ENCODE results near the gene COL17A1.

COL17A1 gene

GRCh38 chr10:104054430-104054829 is 31.2 kb downstream of the COL17A1 start:
- Histone ChIP-seq H3K36me3 (ENCODE audit: control insufficient read depth, insufficient read depth, low read length) (no peaks in the 10 kb centered on the region), H3K27me3 (ENCODE audit: control insufficient read depth, insufficient read depth, low read length) (no peaks in the 10 kb centered on the region), H3K27ac (ENCODE audit: low read length) (no peak overlapping the region), H3K9me3 (ENCODE audit: control insufficient read depth, insufficient read depth, low read length) (no peaks in the 10 kb centered on the region), H3K4me1 (ENCODE audit: control insufficient read depth, insufficient read depth, low read length) (peaks cover under 1% of the 10 kb centered on the region; the same call in 1 of the 2 replicates), H3K4me3 (ENCODE audit: low read length) (no peak overlapping the region)
- WGBS (ENCODE audit: insufficient coverage, insufficient read length): no CpG with 5 or more reads among the region's 8 CpGs
- DNase-seq (ENCODE audit: low read depth, low spot score): no peak

DNA sequence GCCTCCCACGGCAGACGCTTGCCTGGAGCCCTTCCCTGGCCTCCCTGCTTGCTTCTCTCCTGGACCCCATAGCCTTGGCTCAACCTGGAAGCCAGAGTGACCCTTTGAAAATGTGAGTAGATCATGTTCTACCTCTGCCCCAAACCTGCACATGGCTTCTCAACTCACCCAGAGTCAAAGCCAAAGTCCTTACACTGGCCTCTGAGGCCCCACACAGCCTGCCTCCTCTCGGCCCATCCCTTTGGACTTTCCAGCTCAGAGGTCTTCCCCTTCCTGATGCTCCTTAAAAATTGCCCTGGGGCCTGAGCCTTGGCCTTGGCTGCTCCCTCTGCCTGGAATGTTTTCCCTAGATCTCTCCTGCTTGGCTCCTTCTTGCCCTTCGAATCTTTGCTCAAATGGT is 32.5 kb downstream of the COL17A1 start:
- H3K27ac ChIP-seq (ENCODE audit: low read length): no peak overlapping the region
- H3K36me3 ChIP-seq (ENCODE audit: control insufficient read depth, insufficient read depth, low read length): no peaks in the 10 kb centered on the region
- H3K4me3 ChIP-seq (ENCODE audit: low read length): no peak overlapping the region
- H3K27me3 ChIP-seq (ENCODE audit: control insufficient read depth, insufficient read depth, low read length): no peaks in the 10 kb centered on the region
- H3K9me3 ChIP-seq (ENCODE audit: control insufficient read depth, insufficient read depth, low read length): no peaks in the 10 kb centered on the region
- WGBS (ENCODE audit: insufficient coverage, insufficient read length): no CpG with 5 or more reads among the region's 4 CpGs
- no peaks in the 10 kb centered on the region for H3K4me1 ChIP-seq (ENCODE audit: control insufficient read depth, insufficient read depth, low read length)
- DNase-seq (ENCODE audit: low read depth, low spot score): no peak

DNA sequence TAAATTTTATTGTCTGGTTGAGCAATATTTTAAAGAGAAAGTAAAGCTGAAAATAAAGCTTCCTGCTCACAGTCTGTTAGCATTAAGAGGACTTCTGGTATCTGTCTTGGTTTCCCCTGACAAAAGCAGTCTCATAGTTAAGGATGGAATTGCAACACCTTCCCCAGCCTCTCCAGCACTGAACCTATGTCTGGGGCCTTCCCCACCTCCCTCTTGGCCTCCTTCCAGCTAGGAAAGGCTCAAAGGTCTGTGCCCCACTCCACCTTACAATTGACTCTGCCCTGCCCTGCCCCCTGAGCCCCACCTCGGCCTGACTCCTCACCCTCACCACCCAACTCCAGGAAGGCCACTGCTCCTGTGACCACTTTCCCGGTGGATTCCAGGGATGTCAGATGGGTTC is 33.2 kb downstream of the COL17A1 start:
- no peaks in the 10 kb centered on the region for H3K27me3 ChIP-seq (ENCODE audit: control insufficient read depth, insufficient read depth, low read length)
- H3K36me3 ChIP-seq (ENCODE audit: control insufficient read depth, insufficient read depth, low read length): no peaks in the 10 kb centered on the region
- no CpG with 5 or more reads among the region's 2 CpGs for WGBS (ENCODE audit: insufficient coverage, insufficient read length)
- no peak overlapping the region for H3K4me3 ChIP-seq (ENCODE audit: low read length)
- H3K27ac ChIP-seq (ENCODE audit: low read length): no peak overlapping the region
- no peak for DNase-seq (ENCODE audit: low read depth, low spot score)
- H3K4me1 ChIP-seq (ENCODE audit: control insufficient read depth, insufficient read depth, low read length): no peaks in the 10 kb centered on the region
- H3K9me3 ChIP-seq (ENCODE audit: control insufficient read depth, insufficient read depth, low read length): no peaks in the 10 kb centered on the region

- peaks cover 2% of the 10 kb centered on the region; the same call in 1 of the 2 replicates for H3K4me1 ChIP-seq (ENCODE audit: control insufficient read depth, insufficient read depth, low read length)
- WGBS (ENCODE audit: insufficient coverage, insufficient read length): no CpG with 5 or more reads among the region's 8 CpGs
These were observed 36.0 kb downstream of the COL17A1 start for GRCh38 chr10:104049504-104050250.

GRCh38 chr10:104046651-104047050 is 39.0 kb downstream of the COL17A1 start:
- Histone ChIP-seq H3K9me3 (ENCODE audit: control insufficient read depth, insufficient read depth, low read length) (no peaks in the 10 kb centered on the region), H3K4me1 (ENCODE audit: control insufficient read depth, insufficient read depth, low read length) (peaks cover 2% of the 10 kb centered on the region; the same call in 1 of the 2 replicates), H3K27me3 (ENCODE audit: control insufficient read depth, insufficient read depth, low read length) (no peaks in the 10 kb centered on the region), H3K27ac (ENCODE audit: low read length) (no peak overlapping the region), H3K36me3 (ENCODE audit: control insufficient read depth, insufficient read depth, low read length) (no peaks in the 10 kb centered on the region), H3K4me3 (ENCODE audit: low read length) (no peak overlapping the region)
- no CpG with 5 or more reads among the region's 6 CpGs for WGBS (ENCODE audit: insufficient coverage, insufficient read length)
- DNase-seq (ENCODE audit: low read depth, low spot score): no peak

More at GRCh38 chr10:104049504-104050250, 36.0 kb downstream of the COL17A1 start:
- no peak overlapping the region for H3K4me3 ChIP-seq (ENCODE audit: low read length)
- no peak for DNase-seq (ENCODE audit: low read depth, low spot score)
- H3K36me3 ChIP-seq (ENCODE audit: control insufficient read depth, insufficient read depth, low read length): no peaks in the 10 kb centered on the region
- no peak overlapping the region for H3K27ac ChIP-seq (ENCODE audit: low read length)
- no peaks in the 10 kb centered on the region for H3K9me3 ChIP-seq (ENCODE audit: control insufficient read depth, insufficient read depth, low read length)
- no peaks in the 10 kb centered on the region for H3K27me3 ChIP-seq (ENCODE audit: control insufficient read depth, insufficient read depth, low read length)

GRCh38 chr10:104045151-104046089 is 40.3 kb downstream of the COL17A1 start:
- Histone ChIP-seq H3K36me3 (ENCODE audit: control insufficient read depth, insufficient read depth, low read length) (no peaks in the 10 kb centered on the region), H3K4me3 (ENCODE audit: low read length) (no peak overlapping the region), H3K27me3 (ENCODE audit: control insufficient read depth, insufficient read depth, low read length) (no peaks in the 10 kb centered on the region), H3K9me3 (ENCODE audit: control insufficient read depth, insufficient read depth, low read length) (no peaks in the 10 kb centered on the region), H3K27ac (ENCODE audit: low read length) (no peak overlapping the region), H3K4me1 (ENCODE audit: control insufficient read depth, insufficient read depth, low read length) (peaks cover 2% of the 10 kb centered on the region; the same call in 1 of the 2 replicates)
- WGBS (ENCODE audit: insufficient coverage, insufficient read length): no CpG with 5 or more reads among the region's 9 CpGs
- no peak for DNase-seq (ENCODE audit: low read depth, low spot score)

DNA sequence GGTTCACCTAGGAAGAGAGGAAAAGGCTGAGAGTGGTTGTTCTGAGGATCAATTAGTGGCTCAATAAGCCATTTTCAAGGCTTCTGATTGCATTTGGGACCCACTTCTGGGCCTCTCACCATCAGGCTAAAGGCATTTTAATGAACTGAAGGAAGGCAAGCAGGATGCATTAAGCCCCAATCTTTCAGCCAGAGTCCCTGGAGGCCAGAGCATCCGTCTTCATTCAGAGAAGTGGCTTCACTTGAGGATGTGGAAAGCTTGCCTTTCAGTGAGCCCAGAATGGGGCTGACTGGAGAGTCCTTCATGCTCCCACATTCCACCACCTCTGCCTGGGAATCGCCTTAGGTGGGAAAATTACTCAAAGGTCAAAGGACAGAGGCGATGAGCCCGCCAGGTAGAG is 41.8 kb downstream of the COL17A1 start:
- no CpG with 5 or more reads among the region's 4 CpGs for WGBS (ENCODE audit: insufficient coverage, insufficient read length)
- H3K27me3 ChIP-seq (ENCODE audit: control insufficient read depth, insufficient read depth, low read length): no peaks in the 10 kb centered on the region
- DNase-seq (ENCODE audit: low read depth, low spot score): no peak

GRCh38 chr10:104043185-104043830 is 42.4 kb downstream of the COL17A1 start:
- WGBS (ENCODE audit: insufficient coverage, insufficient read length): no CpG with 5 or more reads among the region's 8 CpGs
- no peak overlapping the region for H3K4me3 ChIP-seq (ENCODE audit: low read length)
- H3K27ac ChIP-seq (ENCODE audit: low read length): no peak overlapping the region
- peaks cover 2% of the 10 kb centered on the region; the same call in 1 of the 2 replicates for H3K4me1 ChIP-seq (ENCODE audit: control insufficient read depth, insufficient read depth, low read length)
- no peaks in the 10 kb centered on the region for H3K27me3 ChIP-seq (ENCODE audit: control insufficient read depth, insufficient read depth, low read length)
- no peaks in the 10 kb centered on the region for H3K9me3 ChIP-seq (ENCODE audit: control insufficient read depth, insufficient read depth, low read length)
- H3K36me3 ChIP-seq (ENCODE audit: control insufficient read depth, insufficient read depth, low read length): no peaks in the 10 kb centered on the region
- no peak for DNase-seq (ENCODE audit: low read depth, low spot score)

More for the DNA sequence above, 41.8 kb downstream of the COL17A1 start:
- Histone ChIP-seq H3K27ac (ENCODE audit: low read length) (no peak overlapping the region), H3K9me3 (ENCODE audit: control insufficient read depth, insufficient read depth, low read length) (no peaks in the 10 kb centered on the region), H3K36me3 (ENCODE audit: control insufficient read depth, insufficient read depth, low read length) (no peaks in the 10 kb centered on the region), H3K4me1 (ENCODE audit: control insufficient read depth, insufficient read depth, low read length) (peaks cover 2% of the 10 kb centered on the region; the same call in 1 of the 2 replicates), H3K4me3 (ENCODE audit: low read length) (no peak overlapping the region)

- no peaks in the 10 kb centered on the region for H3K9me3 ChIP-seq (ENCODE audit: control insufficient read depth, insufficient read depth, low read length)
- no peak overlapping the region for H3K4me3 ChIP-seq (ENCODE audit: low read length)
- WGBS (ENCODE audit: insufficient coverage, insufficient read length): no CpG with 5 or more reads among the region's 14 CpGs
- no peaks in the 10 kb centered on the region for H3K27me3 ChIP-seq (ENCODE audit: control insufficient read depth, insufficient read depth, low read length)
- H3K27ac ChIP-seq (ENCODE audit: low read length): no peak overlapping the region
- no peaks in the 10 kb centered on the region for H3K36me3 ChIP-seq (ENCODE audit: control insufficient read depth, insufficient read depth, low read length)
- H3K4me1 ChIP-seq (ENCODE audit: control insufficient read depth, insufficient read depth, low read length): peaks cover 2% of the 10 kb centered on the region; the same call in 1 of the 2 replicates
- DNase-seq (ENCODE audit: low read depth, low spot score): no peak
These were observed 43.7 kb downstream of the COL17A1 start for GRCh38 chr10:104041891-104042535.

All from iPS DF 6.9 (cell line).